NCI-H1930 (cell line): ENCODE measurements around the gene MAPKAPK3.

ENCODE experiments used
- DNase-seq, 2 experiments: peaks; one replicate each; lab custom pipeline; 2025; lab: John Stamatoyannopoulos, UW

MAPKAPK3 gene

GRCh38 chr3:50609071-50609762 is 7.7 kb upstream of the MAPKAPK3 start:
- no peak for DNase-seq

- no peak for DNase-seq
Measured at GRCh38 chr3:50609763-50610085, 7.2 kb upstream of the MAPKAPK3 start.

GRCh38 chr3:50610181-50610971 is 6.6 kb upstream of the MAPKAPK3 start:
- DNase-seq = no peak

- no peak for DNase-seq
Measured at GRCh38 chr3:50610992-50611463, 5.9 kb upstream of the MAPKAPK3 start.

GRCh38 chr3:50611464-50612233 is 5.3 kb upstream of the MAPKAPK3 start, which contains the start of gene CISH:
CISH (minus strand) TSS chr3:50611774; CDS start chr3:50611650, 124 bp downstream.
- peak; percentile 20 to 38 for DNase-seq

- DNase-seq = no peak
Measured at GRCh38 chr3:50612234-50612882, 4.6 kb upstream of the MAPKAPK3 start.

GRCh38 chr3:50612970-50613846 is 3.7 kb upstream of the MAPKAPK3 start:
- no peak for DNase-seq

- DNase-seq = no peak
Measured at GRCh38 chr3:50615190-50615589, 1.8 kb upstream of the MAPKAPK3 start.

GRCh38 chr3:50616003-50616769 is 765 bp upstream of the MAPKAPK3 start:
- DNase-seq = peak; percentile 49 to 50

- DNase-seq = peak; percentile 75 to 77
Measured at GRCh38 chr3:50616770-50617095, 218 bp upstream of the MAPKAPK3 start.

GRCh38 chr3:50617911-50618481 is 1.0 kb downstream of the MAPKAPK3 start:
- no peak for DNase-seq

GRCh38 chr3:50620420-50620819 is 3.5 kb downstream of the MAPKAPK3 start:
- no peak for DNase-seq

GRCh38 chr3:50620820-50621219 is 3.9 kb downstream of the MAPKAPK3 start:
- DNase-seq = no peak

- DNase-seq = no peak
Measured at GRCh38 chr3:50622881-50623280, 5.9 kb downstream of the MAPKAPK3 start.

GRCh38 chr3:50623840-50624474 is 7.0 kb downstream of the MAPKAPK3 start:
- DNase-seq = no peak

GRCh38 chr3:50624634-50625033 is 7.7 kb downstream of the MAPKAPK3 start:
- no peak for DNase-seq

GRCh38 chr3:50625231-50626182 is 8.6 kb downstream of the MAPKAPK3 start:
- DNase-seq = no peak

GRCh38 chr3:50626401-50626800 is 9.4 kb downstream of the MAPKAPK3 start:
- DNase-seq = no peak
